ENCODE measurements around the gene BCL2L13.

Gene BCL2L13

DNA sequence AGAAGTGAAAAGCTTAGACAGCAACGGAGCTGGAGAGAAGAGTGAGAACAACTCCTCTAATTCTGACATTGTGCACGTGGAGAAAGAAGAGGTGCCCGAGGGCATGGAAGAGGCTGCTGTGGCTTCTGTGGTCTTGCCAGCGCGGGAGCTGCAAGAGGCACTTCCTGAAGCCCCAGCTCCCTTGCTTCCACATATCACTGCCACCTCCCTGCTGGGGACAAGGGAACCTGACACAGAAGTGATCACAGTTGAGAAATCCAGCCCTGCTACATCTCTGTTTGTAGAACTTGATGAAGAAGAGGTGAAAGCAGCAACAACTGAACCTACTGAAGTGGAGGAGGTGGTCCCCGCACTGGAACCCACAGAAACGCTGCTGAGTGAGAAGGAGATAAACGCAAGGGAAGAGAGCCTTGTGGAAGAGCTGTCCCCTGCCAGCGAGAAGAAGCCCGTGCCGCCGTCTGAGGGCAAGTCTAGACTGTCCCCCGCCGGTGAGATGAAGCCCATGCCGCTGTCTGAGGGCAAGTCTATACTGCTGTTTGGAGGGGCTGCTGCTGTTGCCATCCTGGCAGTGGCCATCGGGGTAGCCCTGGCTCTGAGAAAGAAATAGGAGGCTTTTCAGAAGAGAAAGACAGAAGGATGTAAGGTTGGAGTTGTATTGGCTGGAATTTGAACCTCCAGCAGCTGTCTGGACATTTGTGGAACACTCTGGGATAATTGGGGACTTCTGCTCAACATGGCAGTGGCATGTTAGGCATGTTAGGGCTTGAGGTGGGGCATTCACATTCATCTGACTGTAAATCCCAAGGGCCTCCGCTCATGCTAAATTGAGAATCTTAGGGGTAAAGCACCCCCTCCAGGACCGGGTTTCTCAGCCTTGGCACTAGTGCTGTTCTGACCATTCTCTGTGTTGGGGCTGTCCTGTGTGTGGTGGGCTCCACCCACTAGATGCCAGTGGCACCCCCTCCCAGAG lies 88.7 kb downstream of the BCL2L13 start:
- DNase-seq (ENCODE audit: low read depth) = peak; percentile 16

DNA sequence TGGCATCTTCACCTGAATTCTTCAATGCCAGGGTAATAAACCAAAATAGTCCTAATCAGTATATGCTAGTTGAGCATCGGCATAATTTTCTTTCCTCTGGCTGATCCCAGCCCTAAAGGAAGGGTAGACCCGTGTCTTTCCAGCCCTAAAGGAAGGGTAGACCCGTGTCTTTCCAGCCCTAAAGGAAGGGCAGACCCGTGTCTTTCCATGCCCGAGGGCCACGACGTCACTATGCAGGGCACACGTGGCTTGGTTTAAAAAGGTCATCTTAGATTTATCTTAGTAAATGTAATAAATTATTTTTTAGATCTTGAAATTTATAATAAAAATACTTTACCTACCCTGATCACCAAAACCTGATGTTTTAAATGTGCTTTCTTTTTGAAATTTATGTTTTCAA lies 90.2 kb downstream of the BCL2L13 start:
- no peak for DNase-seq (ENCODE audit: low read depth)

DNA sequence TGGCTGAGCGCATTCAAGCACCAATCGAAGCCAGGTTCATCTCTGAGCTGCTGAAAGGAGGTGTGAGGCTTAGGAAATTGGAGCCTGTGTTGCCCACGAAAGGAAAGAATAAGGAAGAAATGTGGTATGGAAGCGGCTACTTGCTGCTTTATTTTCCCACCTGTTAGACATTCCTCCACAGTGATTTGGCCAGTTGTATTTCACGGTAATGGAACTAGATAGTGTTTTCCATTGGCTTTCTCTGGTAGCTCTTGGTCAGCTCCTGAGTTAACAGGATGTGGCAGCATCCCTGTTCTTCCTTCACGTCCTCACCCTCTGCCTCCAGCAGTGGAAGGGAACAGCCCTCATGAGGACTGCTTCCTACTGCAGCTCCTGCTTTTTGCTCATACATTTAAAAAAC lies 91.0 kb downstream of the BCL2L13 start:
- DNase-seq (ENCODE audit: low read depth) = no peak

DNA sequence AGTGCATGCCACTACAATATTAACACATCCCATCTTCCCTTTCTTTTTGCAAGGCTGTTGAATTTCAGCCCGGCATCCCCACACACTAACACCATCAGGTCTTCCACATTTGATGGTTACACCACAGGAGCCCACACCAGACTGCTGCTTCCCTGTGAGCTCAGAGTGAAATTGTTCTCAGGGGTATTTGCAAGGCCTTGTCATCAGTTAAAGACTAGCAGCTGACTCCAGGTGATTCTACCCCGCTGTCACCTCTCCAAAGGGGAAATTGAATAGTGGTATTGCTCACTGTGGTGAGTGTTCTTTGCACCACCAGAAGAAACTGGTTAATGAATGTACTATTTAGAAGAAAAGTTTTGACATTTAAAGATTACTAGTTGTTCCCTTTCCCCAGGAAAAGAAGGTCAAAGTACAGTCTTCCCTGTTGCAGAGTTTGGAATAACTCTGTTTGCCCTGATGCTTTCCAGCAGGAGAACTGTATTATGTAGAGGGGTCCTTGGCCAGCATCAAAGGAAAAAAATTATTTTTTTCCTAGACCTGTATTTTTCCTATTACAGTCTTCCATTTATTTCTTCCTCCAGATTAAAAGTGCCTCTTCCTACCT lies 93.8 kb downstream of the BCL2L13 start:
- DNase-seq (ENCODE audit: low read depth) = no peak

DNA sequence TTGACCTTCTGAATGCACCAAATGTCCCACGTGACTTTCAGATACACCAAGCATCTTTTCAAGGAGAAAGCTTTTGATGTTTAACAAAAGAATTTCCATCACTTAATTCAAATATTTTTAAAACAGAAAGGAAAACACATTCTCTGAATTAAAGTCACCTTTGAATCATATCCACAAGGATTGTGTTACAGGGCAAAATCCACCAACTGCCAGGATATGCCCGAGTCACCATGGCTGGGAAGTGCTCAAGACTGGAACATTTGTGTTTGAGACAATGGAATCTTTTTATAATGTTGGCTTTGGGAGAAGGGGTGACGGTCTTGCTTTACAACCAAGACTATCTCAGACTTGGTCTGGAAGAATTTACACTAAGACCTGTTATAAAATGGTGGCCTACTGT lies 94.9 kb downstream of the BCL2L13 start:
- DNase-seq (ENCODE audit: low read depth) = peak; percentile 58

DNA sequence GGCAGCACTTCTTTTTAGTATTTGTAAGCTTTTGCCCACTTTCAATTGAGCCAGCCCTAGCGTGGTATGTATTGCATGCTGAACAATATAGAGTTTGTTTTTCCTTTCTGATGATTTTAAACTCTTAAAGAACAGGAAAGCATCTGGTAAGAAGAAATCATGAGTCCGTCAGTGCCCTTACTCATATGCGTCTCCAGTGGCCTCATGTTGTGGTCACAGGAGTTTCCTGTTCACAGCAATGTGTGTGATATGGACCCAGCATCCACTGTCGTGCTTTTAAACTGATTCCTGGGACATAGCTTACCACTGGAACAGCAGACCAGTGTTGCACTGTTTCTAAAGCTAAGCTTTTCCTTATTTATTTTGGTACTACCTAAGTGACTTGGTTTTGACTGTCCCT lies 95.6 kb downstream of the BCL2L13 start:
- DNase-seq (ENCODE audit: low read depth) = peak; percentile 67

DNA sequence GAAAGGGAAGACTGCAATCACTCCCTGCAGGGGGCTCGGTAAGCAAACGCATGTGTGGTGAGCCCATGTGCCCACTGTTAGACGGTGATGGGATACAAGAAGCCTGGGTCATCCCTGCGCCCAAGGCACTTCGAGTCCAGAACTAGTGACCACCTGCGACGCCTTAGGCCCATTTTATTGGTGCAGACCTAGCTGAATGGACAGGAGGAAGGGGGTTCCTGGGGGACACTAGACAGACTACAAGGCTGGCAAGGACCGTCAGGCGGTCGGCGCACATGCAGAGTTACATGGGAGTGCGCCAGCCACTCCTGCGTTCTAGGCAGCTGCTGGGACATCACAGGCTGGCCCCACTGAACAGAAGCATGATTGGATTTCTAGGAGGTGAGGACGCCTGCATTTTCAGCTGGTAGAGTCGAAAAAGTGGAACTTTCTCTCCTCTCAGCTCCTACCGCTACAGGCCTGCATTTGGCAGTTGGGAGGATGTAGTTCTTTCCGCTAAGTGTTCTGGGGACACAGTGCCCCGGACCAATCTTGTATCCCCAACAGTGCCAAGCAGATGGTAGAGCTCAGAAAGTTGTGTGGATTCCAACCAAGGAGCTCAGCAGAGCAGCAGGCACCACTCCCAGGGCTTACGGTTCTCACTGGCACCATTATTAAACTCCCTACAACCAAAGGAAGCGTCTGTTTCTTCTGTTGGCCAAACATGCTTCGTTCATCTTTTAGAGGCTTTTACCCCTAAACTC lies 100.0 kb downstream of the BCL2L13 start:
- DNase-seq (ENCODE audit: low read depth) = no peak

DNA sequence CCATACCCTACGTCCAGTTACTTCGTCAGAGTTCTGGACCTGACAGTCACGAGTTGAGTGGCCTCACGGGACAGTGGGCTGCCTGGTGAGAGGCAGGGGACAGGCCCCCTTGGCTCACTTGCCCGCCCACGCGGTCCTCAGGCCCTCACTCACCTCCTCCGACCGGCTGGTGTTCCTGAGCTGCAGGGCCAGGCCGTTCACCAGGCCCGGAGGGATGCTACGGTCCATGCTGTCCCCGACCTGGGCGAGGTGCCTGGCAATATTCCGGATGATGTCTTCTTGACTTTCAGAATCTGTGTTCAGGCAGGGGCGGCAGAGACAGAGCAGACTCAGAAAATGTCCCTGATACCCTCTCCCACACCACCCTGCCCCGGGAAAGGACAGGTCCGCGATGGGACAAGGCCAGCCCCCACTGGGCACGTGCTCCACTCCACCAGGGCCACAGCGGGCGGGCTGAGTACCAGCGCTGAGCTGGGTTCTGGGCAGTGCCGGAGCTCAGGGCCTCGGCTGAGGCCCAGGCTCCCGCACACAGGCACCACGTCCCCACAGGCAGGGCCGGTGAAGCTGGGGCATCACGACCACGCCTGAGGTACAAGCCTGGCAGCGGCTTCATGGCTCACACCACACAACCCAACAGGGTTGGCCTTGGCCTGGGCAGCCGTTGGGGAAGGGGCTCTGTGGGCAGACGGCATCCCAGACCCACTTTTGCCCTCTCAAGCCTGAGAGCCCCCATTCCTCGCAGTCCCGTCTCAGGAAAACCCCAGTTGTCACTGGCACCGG lies 100.8 kb downstream of the BCL2L13 start:
- DNase-seq (ENCODE audit: low read depth) = no peak

DNA sequence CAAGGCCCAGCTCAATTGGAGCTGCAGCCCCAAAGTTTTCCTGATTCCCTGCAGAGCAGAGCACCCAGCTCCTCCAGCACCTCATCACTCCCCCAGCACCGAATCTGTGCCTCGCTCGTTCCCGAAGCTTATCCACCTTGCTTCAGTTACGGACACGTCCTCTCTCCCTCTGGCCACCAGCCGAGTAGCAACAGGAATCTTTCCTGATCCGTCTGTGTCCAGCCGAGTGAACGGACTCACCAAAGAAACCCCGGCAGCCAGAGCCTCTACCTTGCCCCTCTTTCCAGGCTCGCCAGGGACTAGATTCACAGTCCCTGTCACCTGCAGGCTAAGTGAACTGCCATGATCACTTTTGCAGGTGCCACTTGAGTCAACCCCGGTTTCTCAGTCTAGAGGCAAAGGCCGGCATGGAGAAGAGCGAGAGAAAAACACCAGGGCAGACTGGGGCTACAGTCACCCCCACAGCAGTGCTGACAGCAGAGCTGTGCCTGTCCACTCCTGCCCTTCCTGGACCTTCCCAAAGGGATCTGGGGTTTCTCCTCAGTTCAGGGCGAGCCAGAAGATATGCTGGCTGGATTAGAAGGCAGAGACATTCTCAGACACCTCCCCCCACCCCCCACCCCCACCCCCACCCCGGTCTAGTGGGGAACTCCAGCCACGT lies 103.4 kb downstream of the BCL2L13 start:
- no peak for DNase-seq (ENCODE audit: low read depth)

DNA sequence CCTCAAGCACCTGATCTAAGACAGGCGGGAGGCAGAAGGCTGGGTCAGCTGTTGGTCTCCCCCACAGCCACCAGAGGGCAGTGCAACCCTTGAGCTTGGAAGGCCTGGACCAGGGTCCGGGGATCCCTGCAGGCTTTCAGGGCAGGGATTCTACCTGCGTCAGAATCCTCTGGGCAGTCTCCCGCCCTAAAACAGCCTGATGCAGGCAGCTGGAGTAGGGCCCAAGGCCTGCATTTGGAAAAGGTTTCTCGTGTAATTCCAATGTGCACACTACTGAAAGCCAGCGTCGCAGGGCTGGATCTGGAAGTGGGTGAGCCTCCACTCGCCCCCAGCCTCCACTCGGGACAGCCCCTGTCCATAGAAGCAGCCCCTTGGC lies 104.0 kb downstream of the BCL2L13 start:
- DNase-seq (ENCODE audit: low read depth) = peak; percentile 62

DNA sequence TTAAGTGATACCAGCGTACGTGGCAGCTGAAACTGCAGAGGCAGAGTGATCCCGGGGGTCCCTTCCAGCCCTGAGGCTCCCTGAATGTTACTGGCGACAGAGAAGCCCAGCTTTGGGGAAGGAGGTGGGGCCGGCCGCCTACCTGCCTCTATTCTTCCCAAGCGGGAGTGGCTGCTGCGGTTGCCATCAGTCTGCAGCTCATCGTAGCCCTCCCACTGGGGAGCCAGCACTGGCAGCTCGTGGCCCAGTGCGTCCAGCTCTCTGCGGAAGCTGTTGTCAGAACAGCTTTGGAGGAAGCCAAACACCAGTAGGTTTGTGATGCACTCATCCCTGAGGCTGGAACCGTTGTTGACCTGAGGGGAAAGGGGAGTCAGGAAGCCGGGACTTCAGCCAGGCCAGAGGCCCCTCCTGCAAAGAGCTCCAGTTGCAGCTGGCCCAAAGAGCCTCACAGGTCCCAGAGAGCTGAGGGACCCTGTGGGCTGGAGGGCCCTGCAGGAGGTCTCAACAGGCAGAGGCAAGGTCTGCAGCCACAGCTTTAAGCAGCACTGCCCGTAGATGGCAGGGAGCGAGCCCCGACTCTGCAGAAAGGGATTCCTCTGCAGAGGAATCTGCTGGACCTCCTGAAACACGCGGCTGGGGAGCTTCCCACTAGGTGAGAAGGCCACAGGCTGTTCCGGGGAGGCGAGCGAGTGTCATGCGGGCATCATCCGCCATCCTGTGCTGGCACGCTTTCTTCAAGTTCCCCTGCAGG lies 105.3 kb downstream of the BCL2L13 start:
- no peak for DNase-seq (ENCODE audit: low read depth)

DNA sequence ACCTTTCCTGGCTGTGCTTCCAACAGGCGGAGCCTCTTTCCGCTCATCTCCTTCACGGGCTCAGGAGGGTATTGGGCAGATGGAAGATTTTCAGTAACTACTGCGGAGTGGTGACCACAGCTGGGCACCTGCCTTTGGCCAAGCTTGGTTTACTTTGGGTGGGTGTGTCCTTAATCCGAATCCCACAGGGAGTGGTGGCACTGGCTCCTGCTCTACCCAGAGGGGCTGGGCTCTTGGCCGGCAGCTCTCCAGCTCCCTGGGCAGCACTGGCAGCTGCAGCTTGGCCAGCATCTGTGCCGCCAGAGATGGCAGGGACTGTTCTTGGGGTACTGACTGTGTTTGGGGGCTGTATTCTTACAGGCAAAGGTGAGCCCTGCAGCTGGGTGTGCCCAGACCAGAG lies 105.9 kb downstream of the BCL2L13 start:
- no peak for DNase-seq (ENCODE audit: low read depth)

DNA sequence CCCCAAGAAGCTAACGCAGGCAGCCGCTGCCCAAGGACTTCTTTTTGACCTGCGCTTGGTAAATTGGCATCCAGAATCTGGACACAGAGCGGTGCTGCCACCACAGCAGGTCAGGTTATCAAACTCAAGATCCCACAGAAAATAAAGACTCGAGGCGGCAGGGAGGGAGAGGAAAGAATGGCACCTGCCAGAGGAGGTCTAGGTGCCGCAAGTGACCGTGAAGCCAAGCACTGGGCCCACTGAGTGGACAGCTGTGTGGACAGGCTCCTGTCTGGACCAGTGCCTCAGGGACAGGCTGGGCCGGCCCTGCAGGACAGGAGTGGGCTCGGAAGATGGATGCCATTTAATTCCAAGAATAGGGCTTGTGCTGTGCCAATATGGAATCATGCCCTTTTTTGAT lies 108.4 kb downstream of the BCL2L13 start:
- no peak for DNase-seq (ENCODE audit: low read depth)

DNA sequence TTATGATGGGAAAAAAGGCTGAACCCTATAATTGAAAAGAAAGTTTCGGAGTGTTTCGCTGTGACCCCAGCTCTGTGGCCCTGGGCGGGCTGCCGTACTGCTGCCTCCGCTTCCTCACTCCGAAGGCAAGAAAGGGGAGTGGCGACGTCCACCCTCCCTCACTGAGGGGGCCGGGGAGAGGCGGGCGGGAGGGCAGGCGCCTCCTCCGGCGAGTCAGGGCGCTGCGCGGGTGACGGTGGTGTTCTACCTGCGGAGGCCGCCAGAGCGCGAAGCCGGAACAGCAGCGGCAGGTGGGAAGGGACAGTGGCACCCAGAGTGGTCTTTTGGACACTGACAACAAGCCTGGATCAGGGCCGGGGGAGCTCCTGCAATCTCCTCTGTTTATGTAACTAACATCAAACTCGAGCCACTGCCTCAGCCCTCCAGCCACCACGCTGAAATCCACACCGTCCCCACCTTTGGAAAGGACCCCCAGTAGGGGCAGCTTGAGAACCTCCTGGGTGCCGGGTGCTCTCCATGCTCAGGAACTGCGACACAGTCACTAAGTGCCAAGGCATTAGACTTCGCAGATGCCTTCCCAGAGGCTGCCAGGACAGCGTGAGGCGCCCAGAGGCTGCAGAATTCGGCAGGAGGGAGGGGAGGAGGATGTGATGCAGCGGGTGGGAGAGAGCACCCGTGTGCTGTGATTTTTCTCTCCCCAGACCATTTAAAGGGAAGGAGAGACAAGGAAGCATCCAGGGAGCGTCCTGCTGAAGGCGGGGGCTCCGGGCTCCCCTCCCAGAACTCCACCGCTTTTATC lies 110.2 kb downstream of the BCL2L13 start:
- DNase-seq (ENCODE audit: low read depth) = no peak

DNA sequence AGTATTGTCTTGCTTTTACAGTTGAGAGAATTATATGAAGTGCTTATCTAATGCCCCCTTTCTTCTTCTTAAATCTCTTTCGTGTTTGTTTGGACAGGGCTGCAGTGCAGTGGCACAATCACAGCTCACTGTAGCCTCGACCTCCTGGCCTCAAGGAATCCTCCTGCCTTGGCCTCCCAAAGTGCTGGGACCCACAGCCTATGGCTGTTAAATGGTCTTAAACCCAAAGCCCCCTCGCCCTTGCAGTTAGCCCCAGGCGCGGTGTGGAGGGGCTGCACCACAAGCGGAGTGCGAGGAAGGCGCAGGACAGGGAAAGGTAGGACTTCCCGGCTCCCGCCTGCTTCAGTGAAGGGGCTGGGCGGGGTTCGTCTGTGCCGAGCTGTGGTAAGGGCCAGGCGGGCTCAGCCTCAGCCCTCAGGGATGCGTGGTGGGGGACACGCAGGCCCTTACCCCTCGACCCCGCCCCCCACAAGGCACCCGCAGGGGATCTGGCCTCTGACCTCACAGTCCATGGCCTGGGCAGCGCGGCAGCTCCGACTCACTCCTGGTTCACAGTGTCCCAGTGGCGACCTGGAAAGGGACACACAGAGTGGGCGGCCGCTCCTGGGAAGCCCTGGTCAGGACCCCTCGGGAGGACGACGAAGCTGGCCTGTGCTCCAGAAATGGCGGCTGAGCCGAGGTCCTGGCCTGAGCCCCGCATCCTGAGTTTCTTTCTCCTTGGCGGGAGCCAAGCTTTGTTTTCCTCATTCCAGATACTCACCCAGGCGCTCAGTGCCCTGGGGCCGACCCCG lies 111.2 kb downstream of the BCL2L13 start:
- DNase-seq (ENCODE audit: low read depth) = no peak

DNA sequence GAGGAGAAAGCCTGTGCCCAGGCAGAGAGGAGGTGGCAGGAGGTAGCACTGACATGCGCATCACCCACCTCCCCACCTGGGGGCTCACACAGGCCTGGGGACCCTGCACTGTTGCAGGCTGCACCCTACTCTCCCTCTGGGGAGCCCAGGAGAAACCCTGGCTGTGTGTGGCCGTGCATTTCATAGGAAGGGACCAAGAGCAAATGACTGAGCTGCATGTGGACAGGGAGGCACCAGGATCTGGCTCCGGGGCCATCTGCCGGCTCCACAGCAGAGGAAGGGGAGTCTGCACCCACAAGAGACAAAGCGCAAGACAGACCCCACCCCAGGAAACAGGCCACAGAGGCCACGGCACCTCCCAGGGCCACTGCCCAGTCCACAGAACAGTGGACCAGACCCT lies 113.0 kb downstream of the BCL2L13 start:
- no peak for DNase-seq (ENCODE audit: low read depth)

DNA sequence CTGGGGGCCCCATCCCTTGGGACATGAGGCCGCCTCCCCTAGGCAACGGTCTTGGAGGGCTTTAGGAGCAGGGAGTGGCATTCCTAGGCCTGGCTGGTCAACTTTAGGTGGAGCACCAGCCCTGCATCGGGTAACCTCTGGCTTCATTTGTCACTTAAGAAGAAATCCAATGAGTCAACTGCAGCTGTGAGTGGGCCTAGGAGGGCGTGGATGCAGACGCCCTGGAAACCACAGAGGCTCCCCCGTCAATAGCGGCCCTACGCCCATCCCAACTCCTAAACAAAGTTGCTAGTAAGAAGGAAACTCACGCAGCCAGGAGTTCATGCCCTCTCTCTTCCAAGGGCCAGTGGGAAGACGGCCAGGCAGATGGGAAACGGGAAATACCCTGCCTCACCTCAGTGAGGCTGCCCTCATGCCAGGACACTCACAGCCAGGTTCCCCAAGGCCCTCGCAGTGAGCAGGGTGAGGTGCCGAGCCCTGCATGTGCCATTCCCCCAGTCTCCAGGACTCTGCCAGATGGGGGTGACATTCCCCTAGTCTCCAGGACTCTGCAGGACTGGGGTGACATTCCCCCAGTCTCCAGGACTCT lies 114.9 kb downstream of the BCL2L13 start:
- no peak for DNase-seq (ENCODE audit: low read depth)

DNA sequence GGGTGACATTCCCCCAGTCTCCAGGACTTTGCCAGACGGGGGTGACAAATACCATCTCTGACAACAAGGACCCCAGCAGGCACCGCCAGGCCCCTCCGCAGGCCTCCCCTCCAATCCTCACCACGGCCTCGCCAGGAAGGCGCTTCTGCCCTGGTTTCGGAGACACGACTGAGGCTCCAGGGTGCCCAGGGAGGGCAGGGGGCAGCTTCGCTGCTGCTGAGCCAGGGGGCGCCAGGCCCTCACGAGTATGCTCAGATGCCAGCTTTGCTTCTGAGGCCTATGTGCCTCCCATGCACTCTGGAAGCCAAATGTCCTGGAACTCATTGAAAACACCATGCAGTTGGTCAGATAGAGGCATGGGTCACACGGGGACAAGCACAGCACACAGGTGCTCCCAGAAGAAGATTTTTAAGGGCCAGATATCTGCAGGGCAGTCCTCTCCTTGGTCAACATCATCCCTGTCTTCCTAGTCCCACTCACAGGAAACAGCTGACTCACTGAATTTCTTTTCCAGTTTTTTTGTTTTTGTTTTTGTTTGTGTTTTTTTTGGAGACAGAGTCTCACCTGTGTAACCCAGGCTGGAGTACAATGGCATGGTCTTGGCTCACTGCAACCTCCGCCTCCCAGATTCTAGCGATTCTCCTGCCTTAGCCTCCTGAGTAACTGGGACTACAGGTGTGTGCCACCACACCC lies 115.8 kb downstream of the BCL2L13 start:
- DNase-seq (ENCODE audit: low read depth) = peak; percentile 18

All from EH (cell line).